GM12878 (cell line): ENCODE results near the gene DELE1. TPM values are rescaled to one million over a fixed set of nuclear protein-coding genes. Genes with fewer than 3 reads are reported as not detected.

Experiments
- ATAC-seq: fragments of 200-7000 bp; cut with Tn5 transposase; 3 replicates; pipeline ENCODE4 v1.9.1; 2020; ENCODE audit warnings: mild to moderate bottlenecking, moderate library complexity
- BruUV-seq: library from RNA; stranded (reverse); fragments of 400-500 nt; replicated peaks from 2 replicates; lab custom pipeline; 2021; lab: Mats Ljungman, UMichigan
- CTCF ChIA-PET: fragments of 300-600 bp; sonication (Branson Sonifier 250); formaldehyde crosslinking; extraction: SDS; loops from one replicate; lab custom pipeline; 2021; ENCODE audit warnings: inconsistent platforms; lab: Yijun Ruan, JAX
- POLR2A ChIA-PET: fragments of 350-600 bp; formaldehyde crosslinking; extraction: SDS; loops from one replicate; lab custom pipeline; 2021; ENCODE audit warnings: inconsistent platforms; lab: Charles Lee
- RAD21 ChIA-PET: fragments of 300-600 bp; sonication (Branson Sonifier 250); formaldehyde crosslinking; loops from one replicate; lab custom pipeline; 2023; ENCODE audit warnings: antibody characterized with exemption; ENCODE audit not compliant: unreplicated experiment; lab: Charles Lee
- SMC1A ChIA-PET: fragments of 300-600 bp; sonication (Branson Sonifier 250); formaldehyde crosslinking; loops from one replicate; lab custom pipeline; 2023; ENCODE audit not compliant: unreplicated experiment, uncharacterized antibody; lab: Charles Lee
- DNase-seq: peaks from one replicate; pipeline ENCODE4 v3.0.0-alpha.2; 2011; ENCODE audit warnings: low read depth, low spot score
- FAIRE-seq: peaks from 3 replicates; lab custom pipeline; 2011; peaks lifted over from hg19 to GRCh38; lab: Jason Lieb, UNC
- H2AFZ ChIP-seq: 2 replicates; pipeline ENCODE4 v1.6.0; 2011; ENCODE audit warnings: low read depth, low read length, control low read depth; ENCODE audit not compliant: control insufficient read depth
- H3K27ac ChIP-seq: 2 replicates; pipeline ENCODE4 v1.5.1; 2011; ENCODE audit warnings: control low read depth; ENCODE audit not compliant: control insufficient read depth, insufficient read depth
- H3K27me3 ChIP-seq, 2 experiments: replicated peaks in 1 of 2; 2 replicates each; pipeline versions ENCODE4 v1.6.0 to v1.6.1; 2011; ENCODE audit warnings: low read length in 1 of 2; ENCODE audit not compliant: control insufficient read depth in 2 of 2, insufficient read depth in 2 of 2
- H3K36me3 ChIP-seq, 2 experiments: 2 replicates each; pipeline ENCODE4 v1.5.1; 2011; ENCODE audit warnings: low read length in 1 of 2; ENCODE audit not compliant: control insufficient read depth in 2 of 2, insufficient read depth in 2 of 2
- H3K4me1 ChIP-seq: 2 replicates; pipeline ENCODE4 v1.6.1; 2011; ENCODE audit warnings: mild to moderate bottlenecking, low read length, moderate library complexity, mixed read lengths; ENCODE audit not compliant: control insufficient read depth, insufficient read depth
- H3K4me2 ChIP-seq: 2 replicates; pipeline ENCODE4 v1.6.0; 2011; ENCODE audit warnings: control low read depth; ENCODE audit not compliant: control insufficient read depth, insufficient read depth
- H3K4me3 ChIP-seq: fragments of 200-600 bp; sonication (generic); 2 replicates; pipeline ENCODE4 v1.5.1; 2016
- H3K79me2 ChIP-seq: 2 replicates; pipeline ENCODE4 v1.6.0; 2011; ENCODE audit warnings: low read length; ENCODE audit not compliant: control insufficient read depth, insufficient read depth
- H3K9ac ChIP-seq: 2 replicates; pipeline ENCODE4 v1.8.0; 2011; ENCODE audit warnings: low read length, control low read depth, mixed read lengths; ENCODE audit not compliant: control insufficient read depth, insufficient read depth
- H3K9me3 ChIP-seq: replicated peaks from 3 replicates; pipeline ENCODE4 v1.5.1; 2011; ENCODE audit warnings: mild to moderate bottlenecking, low read length; ENCODE audit not compliant: control insufficient read depth, insufficient read depth
- H4K20me1 ChIP-seq: 2 replicates; pipeline ENCODE4 v1.6.0; 2011; ENCODE audit not compliant: control insufficient read depth, insufficient read depth
- CREB1 ChIP-seq: IDR thresholded peaks from 2 replicates; pipeline ENCODE4 v1.6.1; 2012; ENCODE audit warnings: low read depth, mild to moderate bottlenecking, inconsistent platforms
- E4F1 ChIP-seq: fragments of 450-650 bp; IDR thresholded peaks from 2 replicates; pipeline ENCODE4 v1.6.1; 2018; ENCODE audit warnings: borderline replicate concordance, mild to moderate bottlenecking; ENCODE audit not compliant: partially characterized antibody
- FOXK2 ChIP-seq: fragments of 450-650 bp; IDR thresholded peaks from 2 replicates; pipeline ENCODE4 v1.6.1; 2017; ENCODE audit warnings: mild to moderate bottlenecking, moderate library complexity
- HDGF ChIP-seq: fragments of 450-650 bp; IDR thresholded peaks from 2 replicates; pipeline ENCODE4 v1.6.1; 2016; ENCODE audit warnings: antibody characterized with exemption
- RELA ChIP-seq: fragments of 450-650 bp; IDR thresholded peaks from 2 replicates; pipeline ENCODE4 v1.8.0; 2014; ENCODE audit warnings: borderline replicate concordance; ENCODE audit not compliant: partially characterized antibody
- SMARCA5 ChIP-seq: fragments of 450-650 bp; IDR thresholded peaks from 2 replicates; pipeline ENCODE4 v1.6.1; 2017; ENCODE audit warnings: mild to moderate bottlenecking
- ZBTB40 ChIP-seq: fragments of 450-650 bp; IDR thresholded peaks from 2 replicates; pipeline ENCODE4 v1.6.1; 2016; ENCODE audit warnings: mild to moderate bottlenecking, moderate library complexity, borderline replicate concordance
- ZNF24 ChIP-seq: fragments of 450-650 bp; IDR thresholded peaks from 2 replicates; pipeline ENCODE4 v1.6.1; 2017; ENCODE audit warnings: antibody characterized with exemption, mild to moderate bottlenecking
- WGBS: methylation state at CpG from one replicate; pipeline ENCODE4 v1.1.6; 2016; ENCODE audit warnings: low lambda C conversion rate; ENCODE audit not compliant: insufficient replicate concordance, insufficient coverage; ENCODE audit errors: missing lambda C conversion rate; 5-methylcytosine and 5-hydroxymethylcytosine counted together
- in situ Hi-C: fragments of 300-500 bp; cut with MboI; formaldehyde crosslinking; loops from 9 replicates; pipeline ENCODE4 v1.14.3; 2018; ENCODE audit warnings: mixed read lengths
- intact Hi-C: fragments of 100-400 bp; cut with micrococcal nuclease; formaldehyde crosslinking; loops from one replicate; pipeline ENCODE4 v1.14.2; 2022; ENCODE audit not compliant: unreplicated experiment
- polyA plus RNA-seq, 11 experiments: library from polyadenylated mRNA; depleted of rRNA in 4 of 11; unstranded in 6 of 11; stranded (reverse) in 5 of 11; fragments of >200 nt; fragmentation: Nextera tagmentation in 4 of 11; fragmentation: Illumina TruSeq in 1 of 11; extraction: Ambion mirVana in 4 of 11; extraction: Trizol in 1 of 11; gene quantifications; 1 replicate in 1 of 11; 2 replicates in 10 of 11; pipeline versions ENCODE4 v1.2.1 to v1.2.3, GENCODE V29; 2011 to 2016; ENCODE audit warnings: inconsistent platforms in 2 of 11, missing spikeins in 2 of 11, low read depth in 1 of 11
- total RNA-seq, 4 experiments: library from RNA; depleted of rRNA in 3 of 4; stranded (reverse); fragments of >200 nt in 3 of 4; fragmentation: Illumina TruSeq in 1 of 4; extraction: Trizol in 1 of 4; gene quantifications; 2 replicates each; pipeline versions ENCODE4 v1.2.1 to v1.2.3, GENCODE V29; 2013 to 2021

Gene DELE1
- total and polyA plus RNA-seq, 10 of the 15 experiments (the other 5 are each of a cell fraction or from before 2014, with no cell fraction given) = 18.9 to 71.4 (median 47.6) TPM

- Histone ChIP-seq H3K79me2 (no peaks in the 10 kb centered on the region), H3K27me3 (no peaks in the 10 kb centered on the region; a peak in 1 of 4 replicates), H3K4me3 (no peak overlapping the region), H3K9ac (no peak overlapping the region), H3K9me3 (no peaks in the 10 kb centered on the region), H3K27ac (no peak overlapping the region), H4K20me1 (no peaks in the 10 kb centered on the region), H2AFZ (no peak overlapping the region), H3K4me2 (no peak overlapping the region), H3K36me3 (no peaks in the 10 kb centered on the region), H3K4me1 (no peaks in the 10 kb centered on the region)
- no TSS peak for BruUV-seq
- DNase-seq (no peak), ATAC-seq (no peak), FAIRE-seq (no peak)
- intact Hi-C loops = no loop called here
- in situ Hi-C loops = no loop called here
- CTCF ChIA-PET = interaction anchor here (1.4 to 2.0 kb wide), 3 partner anchors 11 to 215 kb away, joined by 4 to 6 read pairs (median 6); no protein-coding TSS in a partner anchor
- TF ChIP-seq ZNF24 = no peak
- TF ChIP-seq SMARCA5 = no peak
- SMC1A ChIA-PET = interaction anchor here (2.2 kb wide), 1 partner anchor 54 kb away, joined by 5 read pairs; no protein-coding TSS in a partner anchor
- RAD21 ChIA-PET = no interaction called here
- POLR2A ChIA-PET = no interaction called here
- 0% methylated on average over 1 of the region's 1 CpG for WGBS
Observed at GRCh38 chr5:141906972-141907371, 16.7 kb upstream of the DELE1 start.

- H3K4me1 ChIP-seq = peaks cover 4% of the 10 kb centered on the region
- H3K27ac ChIP-seq = no peak overlapping the region
- H3K9me3 ChIP-seq = no peaks in the 10 kb centered on the region; the same call in 2 of the 3 replicates
- no peaks in the 10 kb centered on the region for H4K20me1 ChIP-seq
- no peaks in the 10 kb centered on the region for H3K79me2 ChIP-seq
- no peak for TF ChIP-seq RELA
- no peak for TF ChIP-seq FOXK2
- TF ChIP-seq ZBTB40 = no peak
- TF ChIP-seq E4F1 = no peak
- TF ChIP-seq CREB1 = no peak
- TF ChIP-seq HDGF = no peak
- no peak overlapping the region for H3K4me2 ChIP-seq
- ATAC-seq (no peak), FAIRE-seq (no peak), DNase-seq (no peak)
- in situ Hi-C loops (no loop called here), intact Hi-C loops (no loop called here)
- POLR2A ChIA-PET = no interaction called here
- H3K27me3 ChIP-seq = peaks cover 0 to 4% of the 10 kb centered on the region in 2 experiments; a peak in 2 of 4 replicates
- SMC1A ChIA-PET = no interaction called here
- RAD21 ChIA-PET = interaction anchor here (1.4 kb wide), 1 partner anchor 30 kb away, joined by 3 read pairs; no protein-coding TSS in a partner anchor
- no peak overlapping the region for H3K4me3 ChIP-seq
- H2AFZ ChIP-seq = no peak overlapping the region
- WGBS = 57% methylated on average over 2 of the region's 2 CpGs
- CTCF ChIA-PET = no interaction called here
- H3K36me3 ChIP-seq = no peaks in the 10 kb centered on the region
- no TSS peak for BruUV-seq
- H3K9ac ChIP-seq = no peak overlapping the region
Observed at GRCh38 chr5:141908796-141909195, 14.9 kb upstream of the DELE1 start.
